WERI-Rb-1 (cell line): ENCODE results near the gene ARL13A.

Experiments used
- DNase-seq: peaks from one replicate; pipeline ENCODE4 v3.0.0-alpha.2; 2020
- H3K27ac ChIP-seq: fragments of 250-450 bp; sonication (Bioruptor Pico); 2 replicates; pipeline ENCODE4 v1.5.1; 2020; ENCODE audit warnings: mild to moderate bottlenecking, moderate library complexity
- H3K27me3 ChIP-seq: fragments of 250-450 bp; sonication (Bioruptor Pico); 2 replicates; pipeline ENCODE4 v1.5.1; 2021; ENCODE audit warnings: mild to moderate bottlenecking, low read depth, moderate library complexity; ENCODE audit not compliant: insufficient read depth, severe bottlenecking
- H3K36me3 ChIP-seq: fragments of 250-450 bp; sonication (Bioruptor Pico); 2 replicates; pipeline ENCODE4 v1.5.1; 2020; ENCODE audit warnings: mild to moderate bottlenecking, moderate library complexity
- H3K4me3 ChIP-seq: 2 replicates; pipeline ENCODE4 v1.5.1; 2011; ENCODE audit warnings: low read depth, mild to moderate bottlenecking, control low read depth, low read length
- H3K9me3 ChIP-seq: fragments of 250-450 bp; sonication (Bioruptor Pico); 2 replicates; pipeline ENCODE4 v1.5.1; 2021; ENCODE audit warnings: mild to moderate bottlenecking, moderate library complexity; ENCODE audit not compliant: severe bottlenecking
- CTCF ChIP-seq: IDR thresholded peaks from 2 replicates; pipeline ENCODE4 v1.5.1; 2011; ENCODE audit warnings: low read depth, mild to moderate bottlenecking, control low read depth, inconsistent platforms, low read length

The ARL13A gene

DNA sequence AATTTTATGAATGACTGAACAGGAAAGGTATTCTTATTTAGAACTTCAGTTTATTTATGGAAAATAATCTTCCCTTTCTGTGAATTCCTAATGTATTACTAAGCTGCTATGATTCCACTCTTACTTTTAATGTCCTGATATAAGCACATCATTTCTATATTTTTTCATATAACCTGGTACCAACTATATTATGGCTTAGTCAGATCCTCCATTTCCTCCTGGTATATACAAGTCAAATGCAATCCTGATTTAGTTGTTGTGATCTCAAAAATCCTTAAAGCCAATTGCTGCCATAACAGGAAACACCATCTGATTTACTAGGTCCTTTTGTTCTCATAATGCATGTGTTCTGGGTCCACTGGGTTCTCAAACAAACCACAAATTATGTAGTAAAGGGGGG lies 55.6 kb downstream of the ARL13A start:
- no peak overlapping the region for H3K4me3 ChIP-seq
- no peaks in the 10 kb centered on the region for H3K9me3 ChIP-seq
- H3K27ac ChIP-seq, result no peak overlapping the region
- DNase-seq, result no peak
- H3K36me3 ChIP-seq, result no peaks in the 10 kb centered on the region; the same call in 1 of the 2 replicates
- peaks cover 3% of the 10 kb centered on the region for H3K27me3 ChIP-seq
- TF ChIP-seq CTCF, result no peak

GRCh38 chrX:101028562-101028961 lies 59.1 kb downstream of the ARL13A start:
- no peak for TF ChIP-seq CTCF
- no peak overlapping the region for H3K27ac ChIP-seq
- no peaks in the 10 kb centered on the region for H3K9me3 ChIP-seq
- peaks cover 3% of the 10 kb centered on the region for H3K27me3 ChIP-seq
- no peak for DNase-seq
- H3K4me3 ChIP-seq, result no peak overlapping the region
- H3K36me3 ChIP-seq, result no peaks in the 10 kb centered on the region; the same call in 1 of the 2 replicates

DNA sequence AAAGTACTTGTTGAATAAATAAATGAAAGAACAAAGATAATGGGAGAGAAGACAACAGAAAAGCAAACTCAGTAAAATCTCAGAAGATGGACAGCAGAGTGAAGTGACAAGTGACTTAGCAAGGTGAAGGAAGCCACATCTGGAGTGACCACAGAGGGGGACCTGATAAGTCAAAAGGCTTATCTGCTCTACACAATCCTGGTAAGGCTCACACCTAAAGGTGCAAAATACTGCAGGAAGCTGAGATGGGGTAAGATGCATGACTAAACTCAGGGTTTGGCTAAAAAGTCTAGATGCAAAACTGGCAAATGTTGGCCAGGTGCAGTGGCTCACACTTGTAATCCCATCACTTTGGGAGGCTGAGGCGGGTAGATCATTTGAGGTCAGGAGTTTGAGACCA lies 60.2 kb downstream of the ARL13A start:
- TF ChIP-seq CTCF, result no peak
- Histone ChIP-seq H3K27me3 (peaks cover 3% of the 10 kb centered on the region), H3K27ac (no peak overlapping the region), H3K4me3 (no peak overlapping the region), H3K36me3 (no peaks in the 10 kb centered on the region; the same call in 1 of the 2 replicates), H3K9me3 (no peaks in the 10 kb centered on the region)
- DNase-seq, result no peak

- DNase-seq, result no peak
- Histone ChIP-seq H3K27ac (no peak overlapping the region), H3K4me3 (no peak overlapping the region), H3K36me3 (no peaks in the 10 kb centered on the region), H3K9me3 (no peaks in the 10 kb centered on the region), H3K27me3 (peaks cover 6% of the 10 kb centered on the region)
- TF ChIP-seq CTCF, result no peak
Observed at GRCh38 chrX:101037231-101037630, 67.7 kb downstream of the ARL13A start.

DNA sequence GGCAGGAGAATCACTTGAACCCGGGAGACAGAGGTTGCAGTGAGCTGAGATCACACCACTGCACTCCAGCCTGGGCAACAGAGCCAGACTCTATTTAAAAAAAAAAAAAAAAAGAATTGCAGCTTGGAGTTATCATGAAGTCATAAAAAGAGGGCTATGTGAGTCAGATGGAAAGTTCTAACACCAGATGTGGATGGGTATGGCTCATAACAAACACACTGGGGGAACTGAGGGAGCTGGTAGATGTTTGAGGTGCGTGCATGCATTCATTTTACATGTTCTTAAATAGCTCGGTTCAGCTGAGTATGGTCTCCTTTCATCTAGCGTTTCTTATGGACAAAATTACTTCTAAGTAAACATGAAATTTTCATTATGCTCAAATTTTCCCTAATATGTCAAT lies 70.7 kb downstream of the ARL13A start:
- TF ChIP-seq CTCF, result no peak
- H3K27ac ChIP-seq, result no peak overlapping the region

More for the DNA sequence above, 70.7 kb downstream of the ARL13A start:
- H3K36me3 ChIP-seq, result no peaks in the 10 kb centered on the region
- no peak for DNase-seq
- no peak overlapping the region for H3K4me3 ChIP-seq
- H3K9me3 ChIP-seq, result no peaks in the 10 kb centered on the region
- peaks cover 6% of the 10 kb centered on the region for H3K27me3 ChIP-seq
